H1 (cell line): ENCODE measurements around the gene POU2F2.

Experiments
- BRCA1 ChIP-seq: IDR thresholded peaks from 2 replicates; pipeline ENCODE4 v1.6.1; 2012; ENCODE audit warnings: low read depth, low read length, improper control_type of control experiment
- CTCF ChIP-seq, 3 experiments: IDR thresholded peaks; 1 replicate in 2 of 3; 2 replicates in 1 of 3; pipeline versions ENCODE4 v1.5.1 to v1.6.1; 2011; ENCODE audit warnings: low read length in 3 of 3, mild to moderate bottlenecking in 3 of 3, inconsistent platforms in 2 of 3, low read depth in 1 of 3, moderate library complexity in 1 of 3; ENCODE audit not compliant: insufficient read depth in 1 of 3; ENCODE audit errors: control extremely low read depth in 1 of 3
- GABPA ChIP-seq: IDR thresholded peaks from 2 replicates; pipeline ENCODE4 v1.6.1; 2011; ENCODE audit warnings: mild to moderate bottlenecking, low read length, moderate library complexity, borderline replicate concordance; ENCODE audit not compliant: insufficient read depth
- JUND ChIP-seq: IDR thresholded peaks from 2 replicates; pipeline ENCODE4 v1.6.1; 2011; ENCODE audit warnings: mild to moderate bottlenecking, improper control_type of control experiment, low read length
- MAX ChIP-seq: IDR thresholded peaks from 2 replicates; pipeline ENCODE4 v1.6.1; 2012; ENCODE audit warnings: inconsistent platforms
- POLR2A ChIP-seq, 2 experiments: IDR thresholded peaks; 1 replicate in 1 of 2; 2 replicates in 1 of 2; pipeline ENCODE4 v1.6.1; 2011; ENCODE audit warnings: low read depth in 2 of 2, low read length in 2 of 2, mild to moderate bottlenecking in 2 of 2; ENCODE audit errors: control extremely low read depth in 1 of 2
- POLR2AphosphoS5 ChIP-seq: IDR thresholded peaks from 2 replicates; pipeline ENCODE4 v1.6.1; 2011; ENCODE audit warnings: low read depth, low read length
- RXRA ChIP-seq: IDR thresholded peaks from 2 replicates; pipeline ENCODE4 v1.6.1; 2011; ENCODE audit warnings: low read depth, mild to moderate bottlenecking, low read length, moderate library complexity; ENCODE audit not compliant: insufficient read depth

- no peak for TF ChIP-seq POLR2AphosphoS5
- TF ChIP-seq CTCF (IDR thresholded peaks at IDR 0.05; ENCODE audit: control extremely low read depth in 1 of 3, insufficient read depth in 1 of 3, low read depth in 1 of 3, low read length in 3 of 3): no peak
- no peak for TF ChIP-seq POLR2A (IDR thresholded peaks at IDR 0.05; ENCODE audit: control extremely low read depth in 1 of 2, low read depth in 2 of 2, low read length in 2 of 2)
- no peak for TF ChIP-seq MAX
- TF ChIP-seq RXRA: no peak
- no peak for TF ChIP-seq JUND
- no peak for TF ChIP-seq GABPA
- TF ChIP-seq BRCA1: no peak
Observed at GRCh38 chr19:42130254-42130573, 2.0 kb downstream of the POU2F2 start.
